ENCODE measurements around the gene EPO. TPM values are rescaled to one million over a fixed set of nuclear protein-coding genes. Genes with fewer than 3 reads are reported as not detected.

Gene EPO
- total RNA-seq, result not detected in 2 replicates

DNA sequence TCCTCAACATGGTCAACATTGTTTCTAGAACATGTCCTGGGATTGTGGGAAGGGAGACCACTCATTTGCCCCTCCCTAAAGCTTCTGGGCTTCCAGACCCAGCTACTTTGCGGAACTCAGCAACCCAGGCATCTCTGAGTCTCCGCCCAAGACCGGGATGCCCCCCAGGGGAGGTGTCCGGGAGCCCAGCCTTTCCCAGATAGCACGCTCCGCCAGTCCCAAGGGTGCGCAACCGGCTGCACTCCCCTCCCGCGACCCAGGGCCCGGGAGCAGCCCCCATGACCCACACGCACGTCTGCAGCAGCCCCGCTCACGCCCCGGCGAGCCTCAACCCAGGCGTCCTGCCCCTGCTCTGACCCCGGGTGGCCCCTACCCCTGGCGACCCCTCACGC lies at the start of gene EPO:
Gene EPO, plus strand, starts transcription at position 190 of the 392 bp plus-strand sequence. CDS start 513 bp downstream, outside the sequence.

DNA sequence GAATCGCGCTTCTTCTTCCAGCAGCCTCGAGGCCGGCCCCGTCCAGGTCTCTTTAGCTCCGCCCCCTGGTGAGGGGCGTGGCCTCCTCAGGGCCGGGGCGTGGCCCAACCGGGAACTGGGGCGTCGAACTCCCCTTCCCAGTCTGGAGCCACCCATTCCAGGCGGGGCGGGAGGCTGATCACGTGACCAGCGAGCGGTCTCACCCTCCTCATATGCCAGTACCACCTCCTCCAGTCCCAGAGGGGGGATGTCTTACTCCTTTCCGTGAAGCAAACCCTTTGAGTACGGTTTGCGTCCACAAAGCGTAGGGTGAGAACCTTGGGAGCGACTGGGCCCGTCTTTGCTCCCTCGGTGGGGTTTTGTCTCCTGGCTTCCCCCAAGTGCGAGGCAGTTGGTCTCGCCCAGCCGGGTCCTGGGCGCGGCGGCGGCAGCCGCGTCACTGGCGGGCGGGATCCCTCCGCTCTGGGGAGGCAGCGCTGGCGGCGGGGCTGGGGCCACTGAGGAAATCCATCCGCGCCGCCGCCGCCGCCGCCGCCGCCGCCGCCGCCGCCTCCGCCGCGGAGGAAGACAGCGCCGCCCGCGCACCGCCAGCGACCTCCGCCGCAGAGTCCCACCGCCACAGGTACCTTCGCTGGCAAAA lies 46.8 kb upstream of the EPO start, which contains the start of gene GNB2:
Gene GNB2, plus strand, starts transcription at position 439 of the 640 bp plus-strand sequence. CDS start 2,526 bp downstream, outside the sequence.

GRCh38 chr7:100694098-100694745 lies 26.0 kb upstream of the EPO start, which contains the start of gene GIGYF1:
TSS of gene GIGYF1 (minus strand) at chr7:100694250. CDS start at chr7:100688238, 6,012 bp downstream.

DNA sequence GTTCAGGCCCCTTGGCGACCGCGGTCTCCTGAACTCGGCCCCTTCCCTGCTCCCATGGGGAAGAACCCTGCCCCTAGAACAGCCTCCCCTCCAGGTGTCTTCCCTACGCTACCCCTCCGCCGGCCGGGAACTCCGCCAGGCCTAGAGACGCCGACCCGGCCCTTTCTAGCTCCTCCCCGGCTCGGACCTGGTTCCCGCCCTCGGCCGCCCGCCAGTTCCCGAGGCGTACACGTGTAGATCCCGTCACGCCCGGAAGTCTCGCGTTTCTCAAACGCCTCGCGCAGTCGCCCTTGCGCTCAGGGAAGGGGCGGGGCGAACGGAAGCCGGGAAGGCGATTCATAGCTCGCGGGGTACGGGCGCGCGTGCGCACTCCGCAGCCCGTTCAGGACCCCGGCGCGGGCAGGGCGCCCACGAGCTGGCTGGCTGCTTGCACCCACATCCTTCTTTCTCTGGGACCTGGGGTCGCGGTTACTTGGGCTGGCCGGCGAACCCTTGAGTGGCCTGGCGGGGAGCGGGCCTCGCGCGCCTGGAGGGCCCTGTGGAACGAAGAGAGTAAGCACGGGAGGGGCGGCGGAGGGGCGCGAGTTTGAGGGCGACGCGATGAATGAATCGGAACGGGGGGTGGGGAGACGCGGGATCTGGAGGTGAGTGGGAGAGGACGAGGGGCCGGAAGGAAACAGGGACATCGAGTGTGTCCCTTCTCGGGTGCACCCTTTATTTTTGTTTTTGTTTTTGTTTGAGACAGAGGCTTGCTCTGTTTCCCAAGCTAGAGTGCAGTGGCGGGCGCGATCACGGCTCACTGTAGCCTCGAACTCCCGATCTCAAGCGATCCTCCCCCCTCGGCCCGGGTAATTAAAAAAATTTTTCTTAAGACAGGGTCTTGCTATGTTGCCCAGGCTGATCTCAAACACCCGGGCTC lies 14.3 kb upstream of the EPO start, which contains the start of gene POP7:
Gene POP7, plus strand, starts transcription at position 369 of the 919 bp plus-strand sequence. CDS start 710 bp downstream, outside the sequence.

Other genes with a start within 250 kb of the EPO start
- gene TSC22D4, start 241.3 kb upstream of the EPO start, total RNA-seq, result 48.2 and 60.7 TPM in 2 replicates
- gene NYAP1, start 236.5 kb upstream of the EPO start, total RNA-seq, result 0.16 and 4.2 TPM in 2 replicates
- 11.8 and 20.7 TPM in 2 replicates for gene AGFG2, start 181.3 kb upstream of the EPO start, total RNA-seq
- gene SAP25, start 146.6 kb upstream of the EPO start, total RNA-seq, result 0.51 and 2.8 TPM in 2 replicates
- 30.1 and 33.6 TPM in 2 replicates for gene LRCH4, start 134.3 kb upstream of the EPO start, total RNA-seq
- 0.33 and 0.89 TPM in 2 replicates for gene FBXO24, start 134.1 kb upstream of the EPO start, total RNA-seq
- 15.8 and 58.8 TPM in 2 replicates for gene PCOLCE, start 118.1 kb upstream of the EPO start, total RNA-seq
- 21.5 and 42.8 TPM in 2 replicates for gene MOSPD3, start 107.9 kb upstream of the EPO start, total RNA-seq
- 0.33 and 0.63 TPM in 2 replicates for gene TFR2, start 78.9 kb upstream of the EPO start, total RNA-seq
- not detected in 2 replicates for gene ACTL6B, start 64.0 kb upstream of the EPO start, total RNA-seq
- 378 and 380 TPM in 2 replicates for gene GNB2, start 46.7 kb upstream of the EPO start, total RNA-seq
- 9.0 and 15.1 TPM in 2 replicates for gene GIGYF1, start 26.2 kb upstream of the EPO start, total RNA-seq
- 44.2 and 109 TPM in 2 replicates for gene POP7, start 14.3 kb upstream of the EPO start, total RNA-seq
- not detected in 2 replicates for gene ZAN, start 13.1 kb downstream of the EPO start, total RNA-seq
- 52.1 and 61.9 TPM in 2 replicates for gene EPHB4, start 107.1 kb downstream of the EPO start, total RNA-seq
- 24.4 and 26.5 TPM in 2 replicates for gene SLC12A9, start 132.2 kb downstream of the EPO start, total RNA-seq
- gene TRIP6, start 146.9 kb downstream of the EPO start, total RNA-seq, result 74.3 and 84.3 TPM in 2 replicates
- 63.5 and 101 TPM in 2 replicates for gene SRRT, start 154.6 kb downstream of the EPO start, total RNA-seq
- gene UFSP1, start 169.2 kb downstream of the EPO start, total RNA-seq, result 5.4 and 11.4 TPM in 2 replicates
- under 0.01 and 0.51 TPM in 2 replicates for gene ACHE, start 175.4 kb downstream of the EPO start, total RNA-seq
- gene MUC3A, start 229.1 kb downstream of the EPO start, total RNA-seq, result not detected in 2 replicates
- 1.3 and 2.9 TPM in 2 replicates for gene MUC12, start 249.1 kb downstream of the EPO start, total RNA-seq

Data from mesangial cell (primary cell).